NCI-H1092 treated with DMSO at 0.1 percent for 48 hours (cell line): Measurements from ENCODE around the gene PSD.

Experiments used
- DNase-seq: peaks from one replicate; lab custom pipeline; 2025; lab: John Stamatoyannopoulos, UW

The PSD gene

GRCh38 chr10:102420181-102420713 is 1.7 kb upstream of the PSD start:
- no peak for DNase-seq

- DNase-seq, result peak; percentile 89
Measured at GRCh38 chr10:102419269-102420180, 940 bp upstream of the PSD start.

- no peak for DNase-seq
Measured at GRCh38 chr10:102416695-102417094, 1.9 kb downstream of the PSD start.

GRCh38 chr10:102416283-102416682 is 2.3 kb downstream of the PSD start:
- no peak for DNase-seq

GRCh38 chr10:102414749-102415148 is 3.8 kb downstream of the PSD start:
- DNase-seq, result no peak

- DNase-seq, result no peak
Measured at GRCh38 chr10:102413806-102414561, 4.6 kb downstream of the PSD start.

GRCh38 chr10:102413053-102413705 is 5.4 kb downstream of the PSD start:
- DNase-seq, result peak; percentile 79

- DNase-seq, result no peak
Measured at GRCh38 chr10:102412293-102412692, 6.3 kb downstream of the PSD start.

GRCh38 chr10:102411341-102412255 is 7.0 kb downstream of the PSD start:
- no peak for DNase-seq

GRCh38 chr10:102410429-102411073 is 8.0 kb downstream of the PSD start:
- DNase-seq, result no peak

- no peak for DNase-seq
Measured at GRCh38 chr10:102409604-102410428, 8.8 kb downstream of the PSD start.

GRCh38 chr10:102408728-102409603 is 9.6 kb downstream of the PSD start:
- peak; percentile 25 for DNase-seq

GRCh38 chr10:102408131-102408727 is 10.4 kb downstream of the PSD start:
- no peak for DNase-seq

- DNase-seq, result no peak
Measured at GRCh38 chr10:102407425-102408130, 11.0 kb downstream of the PSD start.

- DNase-seq, result no peak
Measured at GRCh38 chr10:102406815-102407214, 11.8 kb downstream of the PSD start.

GRCh38 chr10:102405632-102406031 is 13.0 kb downstream of the PSD start:
- DNase-seq, result no peak

GRCh38 chr10:102405108-102405571 is 13.4 kb downstream of the PSD start:
- DNase-seq, result no peak
